Naive thymus-derived CD4-positive, alpha-beta T cell (primary cell): ENCODE results near the gene RWDD3. TPM values are rescaled to one million over a fixed set of nuclear protein-coding genes. Genes with fewer than 3 reads are reported as not detected.

ENCODE experiments used
- ATAC-seq: fragments of 150-1000 bp; cut with Tn5 transposase; 2 replicates; pipeline ENCODE4 v1.10.0; 2021; ENCODE audit warnings: mild to moderate bottlenecking, moderate library complexity
- CTCF ChIA-PET: fragments of 350-600 bp; sonication (Branson Sonifier 250); formaldehyde crosslinking; loops from one replicate; lab custom pipeline; 2021; ENCODE audit warnings: antibody characterized with exemption; lab: Charles Lee
- POLR2A ChIA-PET: fragments of 350-600 bp; sonication (Branson Sonifier 250); formaldehyde crosslinking; loops from one replicate; lab custom pipeline; 2021; ENCODE audit warnings: antibody characterized with exemption, inconsistent platforms; lab: Charles Lee
- DNase-seq, 9 donors: peaks; one replicate each; pipeline versions ENCODE4 v3.0.0 to v3.0.0-alpha.2; 2020 to 2022; ENCODE audit warnings: mixed read lengths in 1 of 9
- H3K27ac ChIP-seq: one replicate; pipeline ENCODE4 v1.7.0; 2013; ENCODE audit warnings: mild to moderate bottlenecking, low read depth, low read length, moderate library complexity
- H3K27me3 ChIP-seq, 2 donors: one replicate each; pipeline ENCODE4 v1.7.0; 2013; ENCODE audit warnings: low read length in 2 of 2, mild to moderate bottlenecking in 2 of 2, moderate library complexity in 2 of 2; ENCODE audit not compliant: control insufficient read depth in 2 of 2, insufficient read depth in 2 of 2
- H3K36me3 ChIP-seq, 3 experiments: 1 replicate in 2 of 3; 2 replicates in 1 of 3; pipeline ENCODE4 v1.7.0; 2013; ENCODE audit warnings: low read length in 3 of 3, mild to moderate bottlenecking in 3 of 3, moderate library complexity in 1 of 3; ENCODE audit not compliant: insufficient read depth in 3 of 3, control insufficient read depth in 2 of 3
- H3K4me1 ChIP-seq, 2 donors: one replicate each; pipeline ENCODE4 v1.7.0; 2013; ENCODE audit warnings: low read length in 2 of 2, mild to moderate bottlenecking in 2 of 2, moderate library complexity in 1 of 2; ENCODE audit not compliant: control insufficient read depth in 2 of 2, insufficient read depth in 2 of 2
- H3K4me3 ChIP-seq: 2 replicates; pipeline ENCODE4 v1.7.0; 2013; ENCODE audit warnings: mild to moderate bottlenecking, low read length
- H3K9me3 ChIP-seq, 3 experiments: 1 replicate in 2 of 3; 2 replicates in 1 of 3; pipeline ENCODE4 v1.7.0; 2013; ENCODE audit warnings: low read length in 3 of 3; ENCODE audit not compliant: control insufficient read depth in 2 of 3
- H3K27ac Mint-ChIP-seq, 9 donors: one replicate each; pipeline ENCODE4 v1.8.0; 2020 to 2022; ENCODE audit warnings: mixed read lengths in 9 of 9, mild to moderate bottlenecking in 8 of 9, moderate library complexity in 5 of 9, inconsistent platforms in 2 of 9
- H3K27me3 Mint-ChIP-seq, 5 donors: one replicate each; pipeline ENCODE4 v1.8.0; 2021 to 2022; ENCODE audit warnings: mixed read lengths in 5 of 5, mild to moderate bottlenecking in 1 of 5
- H3K36me3 Mint-ChIP-seq, 5 donors: one replicate each; pipeline ENCODE4 v1.8.0; 2020 to 2022; ENCODE audit warnings: mixed read lengths in 5 of 5, mild to moderate bottlenecking in 3 of 5, inconsistent platforms in 1 of 5
- H3K4me1 Mint-ChIP-seq, 7 donors: one replicate each; pipeline ENCODE4 v1.8.0; 2020 to 2022; ENCODE audit warnings: mixed read lengths in 7 of 7, mild to moderate bottlenecking in 3 of 7, inconsistent platforms in 1 of 7
- H3K4me3 Mint-ChIP-seq, 10 donors: one replicate each; pipeline ENCODE4 v1.8.0; 2020 to 2022; ENCODE audit warnings: mild to moderate bottlenecking in 10 of 10, mixed read lengths in 10 of 10, moderate library complexity in 6 of 10, inconsistent platforms in 2 of 10
- H3K9me3 Mint-ChIP-seq, 11 donors: one replicate each; pipeline ENCODE4 v1.8.0; 2020 to 2022; ENCODE audit warnings: mixed read lengths in 11 of 11, mild to moderate bottlenecking in 4 of 11, inconsistent platforms in 1 of 11, moderate library complexity in 1 of 11
- intact Hi-C, 2 donors: fragments of 100-400 bp; cut with micrococcal nuclease; formaldehyde crosslinking; loops; one replicate each; pipeline ENCODE4 v1.15.1; 2023
- polyA plus RNA-seq, 2 donors: library from polyadenylated mRNA; unstranded; fragments of 300-500 nt; fragmentation: Illumina TruSeq; gene quantifications; one replicate each; pipeline ENCODE4 v1.2.3, GENCODE V29; 2021
- total RNA-seq, 6 experiments: library from RNA in 5 of 6; stranded (reverse) in 5 of 6; gene quantifications; 1 replicate in 5 of 6; 2 replicates in 1 of 6; pipeline ENCODE4 v1.2.3 and lab custom pipeline; 2021 to 2026

RWDD3 gene
- total and polyA plus RNA-seq, 7 experiments from 2014 or later = 9.1 to 48.9 (median 24.9) TPM

- Histone ChIP-seq H3K4me1 (no peaks in the 10 kb centered on the region), H3K27ac (no peak overlapping the region), H3K4me3 (no peak overlapping the region), H3K36me3 (no peaks in the 10 kb centered on the region), H3K9me3 (no peaks in the 10 kb centered on the region), H3K27me3 (no peaks in the 10 kb centered on the region)
- Mint-ChIP-seq H3K27ac (no peak overlapping the region), H3K4me1 (peaks cover 0 to 1% (median 0%) of the 10 kb centered on the region in 7 donors), H3K9me3 (no peaks in the 10 kb centered on the region), H3K36me3 (no peaks in the 10 kb centered on the region), H3K4me3 (no peak overlapping the region), H3K27me3 (peaks cover 24 to 49% (median 39%) of the 10 kb centered on the region in 5 donors)
- no peak for DNase-seq
- ATAC-seq = no peak
- intact Hi-C loops = no loop called here
- ChIA-PET POLR2A (interaction anchor here (0.5 kb wide), 1 partner anchor 314 kb away, joined by 3 read pairs; no protein-coding TSS in a partner anchor), CTCF (no interaction called here)
These were observed 7.0 kb upstream of the RWDD3 start for GRCh38 chr1:95226781-95227660.

GRCh38 chr1:95229037-95229436 lies 5.0 kb upstream of the RWDD3 start:
- ATAC-seq = no peak
- Histone ChIP-seq H3K27ac (no peak overlapping the region), H3K4me3 (no peak overlapping the region), H3K27me3 (no peaks in the 10 kb centered on the region), H3K4me1 (peaks cover 6 to 12% of the 10 kb centered on the region in 2 donors), H3K9me3 (no peaks in the 10 kb centered on the region), H3K36me3 (no peaks in the 10 kb centered on the region)
- no peak overlapping the region for H3K27ac Mint-ChIP-seq
- H3K9me3 Mint-ChIP-seq = no peaks in the 10 kb centered on the region
- ChIA-PET CTCF (no interaction called here), POLR2A (interaction anchor here (1.1 kb wide), 1 partner anchor 156 kb away, joined by 4 read pairs; the partner anchor contains the start of gene ALG14)
- H3K4me3 Mint-ChIP-seq = no peak overlapping the region
- H3K4me1 Mint-ChIP-seq = peaks cover 4 to 12% (median 9%) of the 10 kb centered on the region in 7 donors
- no peaks in the 10 kb centered on the region for H3K36me3 Mint-ChIP-seq
- H3K27me3 Mint-ChIP-seq = peaks cover 24 to 46% (median 39%) of the 10 kb centered on the region in 5 donors
- intact Hi-C loops = no loop called here
- no peak for DNase-seq

- ATAC-seq (no peak), DNase-seq (no peak)
- H3K27ac Mint-ChIP-seq = no peak overlapping the region
- ChIA-PET CTCF (no interaction called here), POLR2A (interaction anchor here (1.1 kb wide), 1 partner anchor 157 kb away, joined by 4 read pairs; the partner anchor contains the start of gene ALG14)
- H3K4me3 ChIP-seq = no peak overlapping the region
- no peak overlapping the region for H3K4me3 Mint-ChIP-seq
- peaks cover 6 to 12% of the 10 kb centered on the region in 2 donors for H3K4me1 ChIP-seq
- no peaks in the 10 kb centered on the region for H3K36me3 ChIP-seq
- H3K27me3 Mint-ChIP-seq = peaks cover 24 to 46% (median 35%) of the 10 kb centered on the region in 5 donors
- H3K9me3 Mint-ChIP-seq = no peaks in the 10 kb centered on the region
- intact Hi-C loops = loop anchor here (5.0 to 10.0 kb wide), 3 partner anchors 115 to 1885 kb away; partner anchors contain the start of genes DR1 (in 1 of the 2), PTBP2 (in 1 of the 2) and TLCD4 (in 1 of the 2)
- H3K4me1 Mint-ChIP-seq = peaks cover 4 to 17% (median 12%) of the 10 kb centered on the region in 7 donors
- no peak overlapping the region for H3K27ac ChIP-seq
- H3K27me3 ChIP-seq = no peaks in the 10 kb centered on the region
- peaks cover 0 to 2% (median 0%) of the 10 kb centered on the region in 5 donors for H3K36me3 Mint-ChIP-seq
- H3K9me3 ChIP-seq = no peaks in the 10 kb centered on the region
These were observed 4.3 kb upstream of the RWDD3 start for GRCh38 chr1:95229706-95230105.

GRCh38 chr1:95230256-95230655 lies 3.8 kb upstream of the RWDD3 start:
- no peaks in the 10 kb centered on the region for H3K9me3 Mint-ChIP-seq
- peaks cover 4 to 19% (median 12%) of the 10 kb centered on the region in 7 donors for H3K4me1 Mint-ChIP-seq
- no peak overlapping the region for H3K27ac Mint-ChIP-seq
- Histone ChIP-seq H3K27me3 (no peaks in the 10 kb centered on the region), H3K27ac (no peak overlapping the region), H3K4me3 (no peak overlapping the region), H3K36me3 (no peaks in the 10 kb centered on the region), H3K9me3 (no peaks in the 10 kb centered on the region), H3K4me1 (peaks cover 6 to 12% of the 10 kb centered on the region in 2 donors)
- no peak for DNase-seq
- ATAC-seq = no peak
- intact Hi-C loops = loop anchor here (5.0 to 10.0 kb wide), 3 partner anchors 115 to 1885 kb away; partner anchors contain the start of genes DR1 (in 1 of the 2), PTBP2 (in 1 of the 2) and TLCD4 (in 1 of the 2)
- H3K4me3 Mint-ChIP-seq = no peak overlapping the region
- CTCF ChIA-PET = no interaction called here
- peaks cover 24 to 46% (median 35%) of the 10 kb centered on the region in 5 donors for H3K27me3 Mint-ChIP-seq
- H3K36me3 Mint-ChIP-seq = peaks cover 0 to 3% (median 0%) of the 10 kb centered on the region in 5 donors
- POLR2A ChIA-PET = no interaction called here

GRCh38 chr1:95230768-95231191 lies 3.2 kb upstream of the RWDD3 start:
- no peak for ATAC-seq
- Mint-ChIP-seq H3K4me3 (no peak overlapping the region), H3K4me1 (peaks cover 6 to 23% (median 16%) of the 10 kb centered on the region in 7 donors), H3K36me3 (peaks cover 0 to 5% (median 0%) of the 10 kb centered on the region in 5 donors), H3K27ac (no peak overlapping the region), H3K27me3 (peaks cover 24 to 45% (median 35%) of the 10 kb centered on the region in 5 donors), H3K9me3 (no peaks in the 10 kb centered on the region)
- Histone ChIP-seq H3K4me1 (peaks cover 6 to 12% of the 10 kb centered on the region in 2 donors), H3K4me3 (no peak overlapping the region), H3K27ac (no peak overlapping the region), H3K27me3 (no peaks in the 10 kb centered on the region), H3K9me3 (no peaks in the 10 kb centered on the region), H3K36me3 (no peaks in the 10 kb centered on the region)
- CTCF ChIA-PET = no interaction called here
- no peak for DNase-seq
- intact Hi-C loops = loop anchor here (5.0 to 10.0 kb wide), 3 partner anchors 116 to 1886 kb away; partner anchors contain the start of genes DR1 (in 1 of the 2), PTBP2 (in 1 of the 2) and TLCD4 (in 1 of the 2)
- POLR2A ChIA-PET = no interaction called here

- peak overlapping the region; percentile 78 for H3K4me3 ChIP-seq
- no peak for DNase-seq
- H3K27ac ChIP-seq = no peak overlapping the region
- no peaks in the 10 kb centered on the region for H3K27me3 ChIP-seq
- H3K36me3 ChIP-seq = no peaks in the 10 kb centered on the region
- no peaks in the 10 kb centered on the region for H3K9me3 ChIP-seq
- H3K27me3 Mint-ChIP-seq = peaks cover 24 to 34% (median 32%) of the 10 kb centered on the region in 5 donors
- intact Hi-C loops = loop anchor here (5.0 to 10.0 kb wide), 3 partner anchors 118 to 1888 kb away; partner anchors contain the start of genes DR1 (in 1 of the 2), PTBP2 (in 1 of the 2) and TLCD4 (in 1 of the 2)
- peak overlapping the region; percentile 87 to 97 (median 91) for H3K4me3 Mint-ChIP-seq
- peaks cover 6 to 12% of the 10 kb centered on the region in 2 donors for H3K4me1 ChIP-seq
- peaks cover 4 to 15% (median 8%) of the 10 kb centered on the region in 5 donors for H3K36me3 Mint-ChIP-seq
- no peaks in the 10 kb centered on the region for H3K9me3 Mint-ChIP-seq
- POLR2A ChIA-PET = interaction anchor here (0.9 to 2.0 kb wide), 4 partner anchors 12 to 1354 kb away, joined by 3 to 14 read pairs (median 6); partner anchors contain the start of genes ALG14 and DNTTIP2
- H3K27ac Mint-ChIP-seq = peak overlapping the region; percentile 76 to 95 (median 90)
- CTCF ChIA-PET = interaction anchor here (1.7 to 1.8 kb wide), 2 partner anchors 115 to 189 kb away, joined by 8 to 9 read pairs; partner anchors contain the start of gene TLCD4
- ATAC-seq = no peak
- peaks cover 15 to 43% (median 34%) of the 10 kb centered on the region in 7 donors for H3K4me1 Mint-ChIP-seq
These were observed 1.2 kb upstream of the RWDD3 start for GRCh38 chr1:95232646-95233318.
